ENCODE results near the gene OR1S1. TPM values are rescaled to one million over a fixed set of nuclear protein-coding genes. Genes with fewer than 3 reads are reported as not detected.

Gene OR1S1
- total RNA-seq, 1 experiment from 2014 or later = not detected

- no peak overlapping the region for H3K4ac ChIP-seq (ENCODE audit: low read depth, low read length)
- H3K23me2 ChIP-seq (ENCODE audit: insufficient read length, low read depth, low read length, poor library complexity, severe bottlenecking) = no peaks in the 10 kb centered on the region
- H3K4me1 ChIP-seq (ENCODE audit: insufficient read depth, low read length) = no peaks in the 10 kb centered on the region
- H3K56ac ChIP-seq (ENCODE audit: insufficient read length, low read depth, low read length) = no peak overlapping the region
- no peak overlapping the region for H3K23ac ChIP-seq (ENCODE audit: insufficient read length, low read depth, low read length)
- no peak overlapping the region for H4K91ac ChIP-seq (ENCODE audit: insufficient read length, low read depth, low read length)
- H3K79me2 ChIP-seq (ENCODE audit: insufficient read depth, low read length) = no peaks in the 10 kb centered on the region
- Mint-ChIP-seq H3K4me1 (peaks cover 6 to 7% of the 10 kb centered on the region in 2 experiments), H3K27me3 (ENCODE audit: low read depth) (no peaks in the 10 kb centered on the region; the same call in 1 of the 2 replicates), H3K4me3 (no peak overlapping the region), H3K9me3 (peaks cover 0 to 2% of the 10 kb centered on the region in 2 experiments; a peak in 2 of 5 replicates), H3K27ac (no peak overlapping the region; a peak in 1 of 7 replicates), H3K36me3 (ENCODE audit: insufficient read depth in 1 of 3, low read depth in 3 of 3) (no peaks in the 10 kb centered on the region)
- no peak overlapping the region for H2BK120ac ChIP-seq (ENCODE audit: low read depth, low read length, poor library complexity, severe bottlenecking)
- no peak overlapping the region for H2BK15ac ChIP-seq (ENCODE audit: low read depth, low read length)
- no peak overlapping the region for H3K9ac ChIP-seq (ENCODE audit: extremely low read depth, insufficient read length, low read length)
- H3K14ac ChIP-seq (ENCODE audit: insufficient read depth, low read length) = no peak overlapping the region
- no peaks in the 10 kb centered on the region for H4K20me1 ChIP-seq (ENCODE audit: control insufficient read depth, insufficient read depth, insufficient read length)
- no peaks in the 10 kb centered on the region for H3K79me1 ChIP-seq (ENCODE audit: insufficient read depth, low read depth, low read length, poor library complexity, severe bottlenecking)
- no peak overlapping the region for H3T11ph ChIP-seq (ENCODE audit: low read length)
- no peak for TF ChIP-seq CTCF (conservative IDR thresholded peaks at IDR 0.05)
- no peak overlapping the region for H2BK12ac ChIP-seq (ENCODE audit: insufficient read length, low read depth, low read length)
- no peak overlapping the region for H2BK20ac ChIP-seq (ENCODE audit: low read depth, low read length, poor library complexity, severe bottlenecking)
- H2AK5ac ChIP-seq (ENCODE audit: insufficient read length, low read length) = no peak overlapping the region
- H3K27ac ChIP-seq (ENCODE audit: insufficient read length, low read depth, low read length) = no peak overlapping the region
- no peak overlapping the region for H4K8ac ChIP-seq (replicated peaks; ENCODE audit: insufficient read length, low read depth, low read length)
- no peak overlapping the region for H3K4me2 ChIP-seq (ENCODE audit: insufficient read depth, insufficient read length, low read length)
- H3K18ac ChIP-seq (ENCODE audit: insufficient read length, low read depth, low read length) = no peak overlapping the region
- H2AFZ ChIP-seq (ENCODE audit: low read length) = no peak overlapping the region
- H3K9me3 ChIP-seq (ENCODE audit: control insufficient read depth, low read depth, low read length) = no peaks in the 10 kb centered on the region
- no peak overlapping the region for H4K5ac ChIP-seq (ENCODE audit: insufficient read length, low read depth, low read length)
- no CpG with 5 or more reads among the region's 4 CpGs for WGBS (ENCODE audit: extremely low coverage, insufficient read length, low lambda C conversion rate)
- DNase-seq = no peak
- no peaks in the 10 kb centered on the region for H3K27me3 ChIP-seq (ENCODE audit: insufficient read depth, low read length)
- H2BK5ac ChIP-seq (ENCODE audit: insufficient read length, low read length) = no peak overlapping the region
These were observed 48.1 kb upstream of the OR1S1 start for GRCh38 chr11:58164389-58164788.
